ENCODE results near the gene SPAG6.
"Not testable (repeated sequence)": the region's sequence is repeated elsewhere in the genome, so short reads cannot be mapped to it uniquely, and the experiment has no call there.

The SPAG6 gene

DNA sequence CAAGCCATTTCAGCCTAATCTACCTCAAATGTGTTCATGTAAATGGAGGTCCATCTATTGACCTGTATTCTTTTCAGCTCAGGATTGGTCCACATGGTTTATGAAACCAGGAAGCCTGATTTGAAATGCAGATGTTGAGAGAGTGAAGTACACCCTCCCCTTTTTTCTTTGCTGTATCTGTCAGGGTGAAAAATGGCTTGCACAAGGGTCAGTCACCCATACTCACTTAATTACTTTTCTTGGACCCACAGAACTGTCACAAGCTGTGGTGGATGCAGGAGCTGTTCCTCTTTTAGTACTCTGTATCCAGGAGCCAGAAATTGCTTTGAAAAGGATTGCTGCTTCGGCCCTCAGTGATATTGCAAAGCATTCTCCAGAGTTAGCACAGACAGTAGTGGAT, 41.2 kb downstream of the SPAG6 start:
- peak; percentile 1 for DNase-seq (ENCODE audit: low read depth)
- H3K4me3 ChIP-seq (ENCODE audit: low read depth, low read length): no peak overlapping the region
- TF ChIP-seq CTCF (IDR thresholded peaks at IDR 0.05; ENCODE audit: low read depth, low read length) (no peak), MYC (IDR thresholded peaks at IDR 0.05; ENCODE audit: low read depth, low read length) (no peak), POLR2A (IDR thresholded peaks at IDR 0.05; ENCODE audit: extremely low read depth, insufficient read length) (no peak)

DNA sequence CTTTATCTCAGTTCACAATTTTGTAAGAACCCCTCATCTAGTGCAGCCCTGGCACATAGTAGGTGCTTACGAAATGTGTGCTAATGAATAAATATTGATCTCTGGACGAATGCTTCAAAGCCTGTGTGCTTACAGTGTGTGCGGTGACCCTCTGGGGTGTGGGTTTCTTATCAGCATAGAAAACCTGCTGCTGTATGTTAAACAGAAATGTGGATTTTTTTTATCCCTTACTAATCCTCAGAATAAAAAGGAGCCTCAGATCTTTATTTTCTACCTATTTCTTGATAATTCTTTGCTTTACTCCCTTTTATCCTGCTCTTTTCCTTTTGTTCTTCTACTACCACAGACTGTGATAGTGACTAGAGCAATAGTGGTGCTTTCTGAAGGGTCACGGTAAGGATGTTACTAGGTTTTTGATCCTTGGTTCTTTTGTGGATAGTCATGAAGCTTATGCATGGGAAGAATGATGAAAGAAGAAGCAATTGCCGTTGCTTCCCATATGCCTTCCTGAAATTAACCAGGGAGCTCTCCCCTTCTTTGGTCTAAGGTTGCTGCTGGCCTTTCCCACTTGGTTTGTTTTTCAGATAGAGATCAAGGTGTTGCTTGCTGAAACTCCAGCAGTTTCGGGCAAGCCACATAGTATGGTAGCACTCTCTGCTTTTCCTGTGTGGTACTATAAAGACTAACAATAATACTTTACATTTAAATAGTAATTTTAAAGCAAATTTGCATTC, 44.7 kb downstream of the SPAG6 start:
- no peak for DNase-seq (ENCODE audit: low read depth)
- H3K4me3 ChIP-seq (ENCODE audit: low read depth, low read length): no peak overlapping the region
- no peak for TF ChIP-seq MYC (IDR thresholded peaks at IDR 0.05; ENCODE audit: low read depth, low read length)
- no peak for TF ChIP-seq POLR2A (IDR thresholded peaks at IDR 0.05; ENCODE audit: extremely low read depth, insufficient read length)
- TF ChIP-seq, protein P1, sequence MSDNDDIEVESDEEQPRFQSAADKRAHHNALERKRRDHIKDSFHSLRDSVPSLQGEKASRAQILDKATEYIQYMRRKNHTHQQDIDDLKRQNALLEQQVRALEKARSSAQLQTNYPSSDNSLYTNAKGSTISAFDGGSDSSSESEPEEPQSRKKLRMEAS (IDR thresholded peaks at IDR 0.05; ENCODE audit: low read depth, low read length): no peak
- no peak for TF ChIP-seq CTCF (IDR thresholded peaks at IDR 0.05; ENCODE audit: low read depth, low read length)

GRCh38 chr10:22391600-22391999, 46.3 kb downstream of the SPAG6 start:
- no peak for DNase-seq (ENCODE audit: low read depth)
- TF ChIP-seq, protein P1 (IDR thresholded peaks at IDR 0.05; ENCODE audit: low read depth, low read length): no peak
- no peak overlapping the region for H3K4me3 ChIP-seq (ENCODE audit: low read depth, low read length)

DNA sequence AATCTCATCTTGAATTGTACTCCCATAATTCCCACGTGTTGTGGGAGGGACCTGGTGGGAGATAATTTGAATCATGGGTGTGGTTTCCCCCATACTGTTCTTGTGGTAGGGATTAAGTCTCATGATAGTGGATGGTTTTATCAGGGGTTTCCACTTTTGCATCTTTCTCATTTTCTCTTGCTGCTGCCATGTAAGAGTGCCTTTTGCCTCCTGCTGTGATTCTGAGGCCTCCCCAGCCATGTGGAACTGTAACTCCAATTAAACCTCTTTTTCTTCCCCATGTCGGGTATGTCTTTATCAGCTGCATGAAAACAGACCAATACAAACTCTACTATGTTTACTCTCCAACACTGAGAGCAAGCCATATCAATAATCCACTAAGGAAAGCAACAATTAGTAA, 50.9 kb downstream of the SPAG6 start:
- H3K4me3 ChIP-seq (ENCODE audit: low read depth, low read length); DNase-seq (ENCODE audit: low read depth): not testable (repeated sequence)

GRCh38 chr10:22406916-22407315, 61.6 kb downstream of the SPAG6 start:
- H3K4me3 ChIP-seq (ENCODE audit: low read depth, low read length); DNase-seq (ENCODE audit: low read depth): not testable (repeated sequence)

DNA sequence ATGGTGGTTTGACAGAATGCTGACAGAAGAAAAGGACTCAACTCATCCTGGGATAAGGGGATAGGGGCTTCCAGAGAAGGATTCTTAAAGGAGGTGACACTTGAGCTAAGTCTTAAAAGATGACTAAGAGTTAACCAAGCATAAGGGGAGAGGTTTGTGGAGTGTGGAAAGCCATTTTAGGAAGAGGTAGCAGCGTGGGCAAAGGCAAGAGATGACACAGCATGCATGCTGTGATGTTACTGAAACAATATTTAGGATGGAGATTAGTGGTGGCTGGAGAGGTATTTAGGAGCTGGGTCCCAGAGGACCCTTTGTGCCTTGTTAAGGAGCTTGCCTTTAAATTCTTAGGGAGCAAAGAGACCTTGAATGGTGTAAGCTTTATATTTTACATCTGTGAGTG, 65.1 kb downstream of the SPAG6 start:
- no peak for TF ChIP-seq CTCF (IDR thresholded peaks at IDR 0.05; ENCODE audit: low read depth, low read length)
- TF ChIP-seq MYC (IDR thresholded peaks at IDR 0.05; ENCODE audit: low read depth, low read length): no peak
- TF ChIP-seq, protein P1 (IDR thresholded peaks at IDR 0.05; ENCODE audit: low read depth, low read length): no peak
- TF ChIP-seq POLR2A (IDR thresholded peaks at IDR 0.05; ENCODE audit: extremely low read depth, insufficient read length): no peak
- H3K4me3 ChIP-seq (ENCODE audit: low read depth, low read length): no peak overlapping the region
- no peak for DNase-seq (ENCODE audit: low read depth)

- DNase-seq (ENCODE audit: low read depth): no peak
- TF ChIP-seq CTCF (IDR thresholded peaks at IDR 0.05; ENCODE audit: low read depth, low read length) (no peak), MYC (IDR thresholded peaks at IDR 0.05; ENCODE audit: low read depth, low read length) (no peak), POLR2A (IDR thresholded peaks at IDR 0.05; ENCODE audit: extremely low read depth, insufficient read length) (no peak)
- TF ChIP-seq, protein P1 (IDR thresholded peaks at IDR 0.05; ENCODE audit: low read depth, low read length): no peak
- H3K4me3 ChIP-seq (ENCODE audit: low read depth, low read length): no peak overlapping the region
Measured at GRCh38 chr10:22410846-22411245, 65.5 kb downstream of the SPAG6 start.
